ENCODE results near the gene TEX22.

GRCh38 chr14:105389534-105389933, 8.8 kb upstream of the TEX22 start:
- TF ChIP-seq CTCF (IDR thresholded peaks at IDR 0.05) (no peak), POLR2A (IDR thresholded peaks at IDR 0.05) (no peak), EP300 (IDR thresholded peaks at IDR 0.05; ENCODE audit: low read depth) (no peak)
